CD14-positive monocyte (primary cell): ENCODE measurements around the gene CAV1. TPM values are rescaled to one million over a fixed set of nuclear protein-coding genes. Genes with fewer than 3 reads are reported as not detected.

Experiments used
- DNase-seq, 3 donors: peaks; one replicate each; pipeline ENCODE4 v3.0.0-alpha.2; 2011 to 2022
- H2AFZ ChIP-seq: 2 replicates; pipeline ENCODE4 v1.6.0; 2012; ENCODE audit warnings: mild to moderate bottlenecking, low read depth, low read length, inconsistent platforms; ENCODE audit not compliant: insufficient read depth, poor library complexity, severe bottlenecking
- H3K27ac ChIP-seq, 2 donors: 1 replicate in 1 of 2; 2 replicates in 1 of 2; pipeline ENCODE4 v1.5.1; 2012 to 2013; ENCODE audit warnings: low read length in 2 of 2, control low read depth in 1 of 2, inconsistent platforms in 1 of 2, low read depth in 1 of 2, mild to moderate bottlenecking in 1 of 2
- H3K27me3 ChIP-seq, 2 donors: one replicate each; pipeline versions ENCODE4 v1.6.0 to v1.6.1; 2011 to 2013; ENCODE audit warnings: low read length in 2 of 2; ENCODE audit not compliant: control insufficient read depth in 2 of 2, insufficient read depth in 2 of 2
- H3K36me3 ChIP-seq, 2 donors: replicated peaks in 1 of 2; 1 replicate in 1 of 2; 2 replicates in 1 of 2; pipeline versions ENCODE4 v1.5.1 to v1.6.1; 2012 to 2013; ENCODE audit warnings: low read length in 2 of 2, control low read depth in 1 of 2, inconsistent platforms in 1 of 2, mild to moderate bottlenecking in 1 of 2; ENCODE audit not compliant: insufficient read depth in 2 of 2, control insufficient read depth in 1 of 2
- H3K4me1 ChIP-seq, 2 donors: 1 replicate in 1 of 2; 2 replicates in 1 of 2; pipeline versions ENCODE4 v1.5.1 to v1.6.1; 2012 to 2013; ENCODE audit warnings: low read length in 2 of 2, control low read depth in 1 of 2, inconsistent platforms in 1 of 2, mild to moderate bottlenecking in 1 of 2, moderate library complexity in 1 of 2; ENCODE audit not compliant: insufficient read depth in 2 of 2, control insufficient read depth in 1 of 2
- H3K4me2 ChIP-seq: replicated peaks from 2 replicates; pipeline ENCODE3; 2012; ENCODE audit warnings: low read length, moderate library complexity, mild to moderate bottlenecking; ENCODE audit not compliant: poor library complexity, severe bottlenecking; ENCODE audit errors: extremely low read depth
- H3K4me3 ChIP-seq, 3 experiments: fragments of 200-600 bp in 1 of 3; sonication (generic) in 1 of 3; replicated peaks in 1 of 3; 1 replicate in 2 of 3; 2 replicates in 1 of 3; pipeline ENCODE4 v1.5.1; 2011 to 2013; ENCODE audit warnings: low read length in 3 of 3, mild to moderate bottlenecking in 3 of 3, control low read depth in 2 of 3, low read depth in 2 of 3, inconsistent platforms in 1 of 3, moderate library complexity in 1 of 3
- H3K79me2 ChIP-seq: 2 replicates; pipeline ENCODE4 v1.6.0; 2012; ENCODE audit warnings: mild to moderate bottlenecking, control low read depth, inconsistent platforms, low read length, moderate library complexity; ENCODE audit not compliant: insufficient read depth
- H3K9ac ChIP-seq: 2 replicates; pipeline ENCODE4 v1.6.0; 2017; ENCODE audit warnings: low read length, mild to moderate bottlenecking; ENCODE audit not compliant: insufficient read depth, poor library complexity, severe bottlenecking
- H3K9me3 ChIP-seq, 2 donors: replicated peaks in 1 of 2; 1 replicate in 1 of 2; 2 replicates in 1 of 2; pipeline versions ENCODE4 v1.5.1 to v1.6.1; 2012 to 2013; ENCODE audit warnings: low read length in 2 of 2, control low read depth in 1 of 2; ENCODE audit not compliant: control insufficient read depth in 1 of 2, insufficient read depth in 1 of 2
- H4K20me1 ChIP-seq: 2 replicates; pipeline ENCODE4 v1.6.0; 2012; ENCODE audit warnings: mild to moderate bottlenecking, low read length, control low read depth, moderate library complexity; ENCODE audit not compliant: insufficient read depth
- H3K27ac Mint-ChIP-seq, 7 donors: one replicate each; pipeline ENCODE4 v1.8.0; 2020; ENCODE audit warnings: mild to moderate bottlenecking in 7 of 7, mixed read lengths in 7 of 7, moderate library complexity in 6 of 7, inconsistent platforms in 2 of 7
- H3K27me3 Mint-ChIP-seq, 3 donors: one replicate each; pipeline ENCODE4 v1.8.0; 2021 to 2022; ENCODE audit warnings: low read depth in 3 of 3, mild to moderate bottlenecking in 3 of 3, mixed read lengths in 3 of 3, moderate library complexity in 3 of 3, inconsistent platforms in 1 of 3
- H3K36me3 Mint-ChIP-seq, 2 donors: one replicate each; pipeline ENCODE4 v1.8.0; 2020; ENCODE audit warnings: mixed read lengths in 2 of 2, inconsistent platforms in 1 of 2, mild to moderate bottlenecking in 1 of 2
- H3K4me1 Mint-ChIP-seq: one replicate; pipeline ENCODE4 v1.8.0; 2020; ENCODE audit warnings: mild to moderate bottlenecking, mixed read lengths
- H3K4me3 Mint-ChIP-seq, 2 donors: one replicate each; pipeline ENCODE4 v1.8.0; 2020; ENCODE audit warnings: mild to moderate bottlenecking in 2 of 2, mixed read lengths in 2 of 2, moderate library complexity in 1 of 2
- H3K9me3 Mint-ChIP-seq, 7 donors: one replicate each; pipeline ENCODE4 v1.8.0; 2020 to 2022; ENCODE audit warnings: mixed read lengths in 7 of 7, mild to moderate bottlenecking in 6 of 7, moderate library complexity in 6 of 7, inconsistent platforms in 2 of 7
- intact Hi-C, 2 donors: fragments of 100-400 bp; cut with micrococcal nuclease; formaldehyde crosslinking; loops; one replicate each; pipeline versions ENCODE4 v1.15.0 to v1.15.1; 2023
- polyA plus RNA-seq, 3 donors: library from polyadenylated mRNA; depleted of rRNA in 1 of 3; unstranded in 2 of 3; stranded (reverse) in 1 of 3; fragments of 300-500 nt in 2 of 3; fragments of >200 nt in 1 of 3; fragmentation: Illumina TruSeq in 2 of 3; gene quantifications; 1 replicate in 2 of 3; 2 replicates in 1 of 3; pipeline ENCODE4 v1.2.3, GENCODE V29; 2012 to 2021
- TF ChIP-seq, protein P1 (sequence below): fragments of 200-600 bp; IDR thresholded peaks from one replicate; pipeline ENCODE4 v1.8.0; 2022; ENCODE audit warnings: antibody characterized with exemption, mild to moderate bottlenecking

Gene CAV1
- polyA plus RNA-seq, 3 donors: not detected

DNA sequence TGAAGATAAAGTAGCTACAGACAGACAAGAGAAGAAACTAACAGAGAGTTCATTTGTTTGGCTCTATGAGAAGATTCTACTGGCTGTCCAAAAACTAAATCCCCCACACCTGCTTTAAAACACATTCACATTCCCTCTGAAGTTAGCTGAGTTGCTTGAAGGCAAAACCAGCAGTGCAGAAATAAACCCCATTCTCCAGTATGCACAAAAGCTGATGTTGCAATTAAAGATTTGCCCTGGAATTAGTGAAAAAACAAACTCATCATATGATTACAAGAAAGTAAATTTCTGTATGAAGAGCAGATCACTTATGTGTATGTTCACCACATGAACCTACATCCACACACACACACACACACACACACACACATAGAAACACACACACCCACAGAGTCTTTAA is 9.3 kb upstream of the CAV1 start:
- Mint-ChIP-seq H3K36me3 (no peaks in the 10 kb centered on the region), H3K27ac (no peak overlapping the region), H3K27me3 (peaks cover 7 to 14% (median 13%) of the 10 kb centered on the region in 3 donors), H3K9me3 (peaks cover 0 to 3% (median 0%) of the 10 kb centered on the region in 7 donors), H3K4me1 (peaks cover 10% of the 10 kb centered on the region), H3K4me3 (no peak overlapping the region)
- Histone ChIP-seq H4K20me1 (no peaks in the 10 kb centered on the region), H3K79me2 (no peaks in the 10 kb centered on the region), H3K9me3 (no peaks in the 10 kb centered on the region), H3K9ac (no peak overlapping the region), H2AFZ (no peak overlapping the region), H3K36me3 (no peaks in the 10 kb centered on the region), H3K4me1 (no peaks in the 10 kb centered on the region), H3K27me3 (peaks cover 0 to 2% of the 10 kb centered on the region in 2 donors), H3K27ac (no peak overlapping the region), H3K4me3 (no peak overlapping the region), H3K4me2 (no peak overlapping the region)
- DNase-seq: no peak
- TF ChIP-seq, protein P1, sequence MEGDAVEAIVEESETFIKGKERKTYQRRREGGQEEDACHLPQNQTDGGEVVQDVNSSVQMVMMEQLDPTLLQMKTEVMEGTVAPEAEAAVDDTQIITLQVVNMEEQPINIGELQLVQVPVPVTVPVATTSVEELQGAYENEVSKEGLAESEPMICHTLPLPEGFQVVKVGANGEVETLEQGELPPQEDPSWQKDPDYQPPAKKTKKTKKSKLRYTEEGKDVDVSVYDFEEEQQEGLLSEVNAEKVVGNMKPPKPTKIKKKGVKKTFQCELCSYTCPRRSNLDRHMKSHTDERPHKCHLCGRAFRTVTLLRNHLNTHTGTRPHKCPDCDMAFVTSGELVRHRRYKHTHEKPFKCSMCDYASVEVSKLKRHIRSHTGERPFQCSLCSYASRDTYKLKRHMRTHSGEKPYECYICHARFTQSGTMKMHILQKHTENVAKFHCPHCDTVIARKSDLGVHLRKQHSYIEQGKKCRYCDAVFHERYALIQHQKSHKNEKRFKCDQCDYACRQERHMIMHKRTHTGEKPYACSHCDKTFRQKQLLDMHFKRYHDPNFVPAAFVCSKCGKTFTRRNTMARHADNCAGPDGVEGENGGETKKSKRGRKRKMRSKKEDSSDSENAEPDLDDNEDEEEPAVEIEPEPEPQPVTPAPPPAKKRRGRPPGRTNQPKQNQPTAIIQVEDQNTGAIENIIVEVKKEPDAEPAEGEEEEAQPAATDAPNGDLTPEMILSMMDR: no peak
- intact Hi-C loops: no loop called here

DNA sequence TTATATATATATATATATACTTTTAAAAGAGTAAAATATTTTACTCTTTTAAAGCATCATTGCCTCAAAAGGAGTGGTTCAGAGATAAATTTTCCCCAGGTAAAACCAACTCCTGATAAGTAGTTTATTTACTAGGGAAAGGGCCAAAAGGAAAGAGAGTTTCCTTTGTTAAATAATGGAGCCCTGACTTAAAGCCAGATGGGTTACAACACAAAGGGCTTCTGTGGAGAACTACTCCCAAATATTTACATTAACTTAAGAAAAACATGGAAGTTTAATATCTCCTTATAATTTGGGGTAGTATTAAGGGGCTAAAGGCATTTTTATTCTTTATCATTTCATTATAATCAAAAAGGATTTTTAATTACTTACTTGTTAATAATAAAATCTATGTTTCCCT is 8.5 kb upstream of the CAV1 start:
- Histone ChIP-seq H3K9me3 (no peaks in the 10 kb centered on the region), H3K4me3 (no peak overlapping the region), H3K4me2 (no peak overlapping the region), H4K20me1 (no peaks in the 10 kb centered on the region), H3K79me2 (no peaks in the 10 kb centered on the region), H3K4me1 (no peaks in the 10 kb centered on the region), H2AFZ (no peak overlapping the region), H3K27ac (no peak overlapping the region), H3K36me3 (no peaks in the 10 kb centered on the region), H3K9ac (no peak overlapping the region), H3K27me3 (peaks cover 0 to 2% of the 10 kb centered on the region in 2 donors)
- peaks cover 0 to 3% (median 0%) of the 10 kb centered on the region in 7 donors for H3K9me3 Mint-ChIP-seq
- H3K4me3 Mint-ChIP-seq: no peak overlapping the region
- DNase-seq: no peak
- no peak overlapping the region for H3K27ac Mint-ChIP-seq
- intact Hi-C loops: no loop called here
- peaks cover 7 to 15% (median 14%) of the 10 kb centered on the region in 3 donors for H3K27me3 Mint-ChIP-seq
- TF ChIP-seq, protein P1: no peak
- H3K36me3 Mint-ChIP-seq: no peaks in the 10 kb centered on the region
- peaks cover 10% of the 10 kb centered on the region for H3K4me1 Mint-ChIP-seq
